Keratinocyte (primary cell): ENCODE results near the gene ZNF302. TPM values are rescaled to one million over a fixed set of nuclear protein-coding genes. Genes with fewer than 3 reads are reported as not detected.

Experiments used
- DNase-seq: peaks from one replicate; pipeline ENCODE4 v3.0.0-alpha.2; 2011; ENCODE audit warnings: low read depth, missing footprints, low spot score
- FAIRE-seq: peaks from 2 replicates; lab custom pipeline; 2011; peaks lifted over from hg19 to GRCh38; lab: Jason Lieb, UNC
- H2AFZ ChIP-seq: 2 replicates; pipeline ENCODE4 v1.6.0; 2012; ENCODE audit warnings: low read length, control low read depth, inconsistent platforms; ENCODE audit not compliant: control insufficient read depth
- H3K27ac ChIP-seq: 2 replicates; pipeline ENCODE4 v1.5.1; 2011; ENCODE audit warnings: low read length; ENCODE audit not compliant: control insufficient read depth, insufficient read depth
- H3K27me3 ChIP-seq: 3 replicates; pipeline ENCODE4 v1.6.0; 2011; ENCODE audit warnings: low read length; ENCODE audit not compliant: control insufficient read depth, insufficient read depth; ENCODE audit errors: extremely low read depth
- H3K36me3 ChIP-seq, 2 experiments: 2 replicates in 1 of 2; 3 replicates in 1 of 2; pipeline ENCODE4 v1.5.1; 2011; ENCODE audit warnings: low read length in 2 of 2, mild to moderate bottlenecking in 1 of 2; ENCODE audit not compliant: control insufficient read depth in 2 of 2, insufficient read depth in 2 of 2; ENCODE audit errors: extremely low read depth in 1 of 2
- H3K4me1 ChIP-seq: 3 replicates; pipeline ENCODE4 v1.5.1; 2011; ENCODE audit warnings: low read length; ENCODE audit not compliant: control insufficient read depth, insufficient read depth; ENCODE audit errors: extremely low read depth
- H3K4me2 ChIP-seq: 3 replicates; pipeline ENCODE4 v1.6.0; 2011; ENCODE audit warnings: low read depth, low read length; ENCODE audit not compliant: control insufficient read depth, insufficient read depth; ENCODE audit errors: extremely low read depth
- H3K4me3 ChIP-seq, 3 experiments: fragments of 200-600 bp in 1 of 3; sonication (generic) in 1 of 3; 2 replicates in 2 of 3; 3 replicates in 1 of 3; pipeline ENCODE4 v1.5.1; 2011 to 2016; ENCODE audit warnings: low read length in 3 of 3, mild to moderate bottlenecking in 3 of 3, control low read depth in 2 of 3, inconsistent platforms in 1 of 3, low read depth in 1 of 3, mixed read lengths in 1 of 3, mixed run types in 1 of 3, moderate library complexity in 1 of 3; ENCODE audit not compliant: control insufficient read depth in 2 of 3, insufficient read depth in 2 of 3; ENCODE audit errors: extremely low read depth in 1 of 3
- H3K79me2 ChIP-seq: 2 replicates; pipeline ENCODE4 v1.6.0; 2012; ENCODE audit warnings: low read length; ENCODE audit not compliant: control insufficient read depth, insufficient read depth
- H3K9ac ChIP-seq: 3 replicates; pipeline ENCODE4 v1.6.0; 2011; ENCODE audit warnings: low read length; ENCODE audit not compliant: control insufficient read depth, insufficient read depth; ENCODE audit errors: extremely low read depth
- H3K9me1 ChIP-seq: 3 replicates; pipeline ENCODE4 v1.6.0; 2011; ENCODE audit warnings: low read length; ENCODE audit not compliant: control insufficient read depth, insufficient read depth; ENCODE audit errors: extremely low read depth
- H3K9me3 ChIP-seq: 2 replicates; pipeline ENCODE4 v1.5.1; 2012; ENCODE audit warnings: low read depth, low read length; ENCODE audit not compliant: control insufficient read depth
- H4K20me1 ChIP-seq: 3 replicates; pipeline ENCODE4 v1.6.0; 2011; ENCODE audit warnings: low read length; ENCODE audit not compliant: control insufficient read depth, insufficient read depth; ENCODE audit errors: extremely low read depth
- CTCF ChIP-seq, 3 experiments: IDR thresholded peaks in 1 of 3; conservative IDR thresholded peaks in 1 of 3; optimal IDR thresholded peaks in 1 of 3; 2 replicates in 2 of 3; 3 replicates in 1 of 3; pipeline versions ENCODE3 to v1.5.1; 2011; ENCODE audit warnings: low read length in 3 of 3, mild to moderate bottlenecking in 3 of 3, moderate library complexity in 2 of 3, control low read depth in 1 of 3, inconsistent platforms in 1 of 3; ENCODE audit not compliant: insufficient read depth in 2 of 3; ENCODE audit errors: extremely low read depth in 1 of 3
- EZH2 ChIP-seq: IDR thresholded peaks from one replicate; pipeline ENCODE4 v1.6.1; 2012; ENCODE audit warnings: inconsistent platforms, mild to moderate bottlenecking, low read length, moderate library complexity
- dilution Hi-C: fragments of 300-500 bp; cut with MboI; formaldehyde crosslinking; loops from one replicate; pipeline ENCODE4 v1.7.0; 2020; ENCODE audit warnings: low sequenced_read_pairs; ENCODE audit not compliant: extremely low pct_ligation_motif_present
- polyA plus RNA-seq, 5 experiments: library from polyadenylated mRNA; depleted of rRNA in 3 of 5; stranded (reverse) in 3 of 5; stranded (forward) in 1 of 5; unstranded in 1 of 5; fragments of >200 nt; gene quantifications; 1 replicate in 1 of 5; 2 replicates in 3 of 5; 3 replicates in 1 of 5; pipeline versions ENCODE4 v1.2.1 to v1.2.3, GENCODE V29; 2011 to 2012; ENCODE audit warnings: missing spikeins in 2 of 5, low read depth in 1 of 5, low replicate concordance in 1 of 5

The ZNF302 gene
- polyA plus RNA-seq, 1 donor (not counting 4 experiments of a cell fraction or from before 2014, with no cell fraction given) = 14.1 TPM

GRCh38 chr19:34690372-34690771 lies 12.9 kb downstream of the ZNF302 start:
- Histone ChIP-seq H3K9me3 (no peaks in the 10 kb centered on the region), H3K36me3 (no peaks in the 10 kb centered on the region), H3K4me1 (no peaks in the 10 kb centered on the region), H3K9ac (no peak overlapping the region), H3K27ac (no peak overlapping the region), H4K20me1 (no peaks in the 10 kb centered on the region), H3K4me3 (no peak overlapping the region), H2AFZ (no peak overlapping the region), H3K4me2 (no peak overlapping the region), H3K79me2 (no peaks in the 10 kb centered on the region), H3K9me1 (no peaks in the 10 kb centered on the region), H3K27me3 (no peaks in the 10 kb centered on the region)
- DNase-seq = no peak
- dilution Hi-C loops = no loop called here
- no peak for FAIRE-seq
- TF ChIP-seq EZH2 (no peak), CTCF (optimal IDR thresholded peaks at IDR 0.05 in 1 of 3, IDR thresholded peaks at IDR 0.05 in 1 of 3, conservative IDR thresholded peaks at IDR 0.05 in 1 of 3; ENCODE audit: extremely low read depth in 1 of 3, insufficient read depth in 2 of 3, low read length in 3 of 3) (no peak)

- dilution Hi-C loops = no loop called here
Measured at GRCh38 chr19:34692549-34692948, 15.1 kb downstream of the ZNF302 start.

More at GRCh38 chr19:34692549-34692948, 15.1 kb downstream of the ZNF302 start:
- no peaks in the 10 kb centered on the region for H3K9me3 ChIP-seq
- H3K79me2 ChIP-seq = no peaks in the 10 kb centered on the region
- H3K4me2 ChIP-seq = no peak overlapping the region
- H3K36me3 ChIP-seq = no peaks in the 10 kb centered on the region
- H4K20me1 ChIP-seq = no peaks in the 10 kb centered on the region
- no peak for FAIRE-seq
- TF ChIP-seq CTCF (optimal IDR thresholded peaks at IDR 0.05 in 1 of 3, IDR thresholded peaks at IDR 0.05 in 1 of 3, conservative IDR thresholded peaks at IDR 0.05 in 1 of 3; ENCODE audit: extremely low read depth in 1 of 3, insufficient read depth in 2 of 3, low read length in 3 of 3) (no peak), EZH2 (no peak)
- H3K27me3 ChIP-seq = no peaks in the 10 kb centered on the region
- H2AFZ ChIP-seq = no peak overlapping the region
- no peak overlapping the region for H3K27ac ChIP-seq
- no peaks in the 10 kb centered on the region for H3K9me1 ChIP-seq
- no peak overlapping the region for H3K4me3 ChIP-seq
- H3K9ac ChIP-seq = no peak overlapping the region
- H3K4me1 ChIP-seq = no peaks in the 10 kb centered on the region
- DNase-seq = no peak
